ENCODE results near the gene EMC6.
A peak's percentile ranks its signal among the peaks of the same experiment; 100 is the strongest.

The EMC6 gene

DNA sequence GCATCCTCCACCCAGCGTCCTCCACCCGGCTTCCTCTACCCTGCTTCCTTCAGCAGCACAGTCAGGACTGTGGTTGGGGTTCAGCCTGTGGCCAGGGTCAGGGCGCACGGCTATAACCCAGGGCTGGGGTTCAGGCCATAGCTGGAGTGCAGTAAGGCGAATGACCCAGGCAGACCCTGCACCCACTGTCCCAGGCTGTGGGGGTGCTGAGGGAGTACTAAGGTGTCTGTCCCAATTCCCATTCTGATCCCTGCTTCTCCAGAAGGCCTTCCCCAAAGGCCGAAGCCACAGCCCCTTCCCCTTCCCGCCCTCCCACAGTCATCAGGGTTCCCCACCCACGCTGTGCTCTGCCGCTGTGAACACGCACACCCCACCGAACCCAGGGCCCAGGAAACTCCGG, 12.4 kb downstream of the EMC6 start:
- TF ChIP-seq, protein P1, sequence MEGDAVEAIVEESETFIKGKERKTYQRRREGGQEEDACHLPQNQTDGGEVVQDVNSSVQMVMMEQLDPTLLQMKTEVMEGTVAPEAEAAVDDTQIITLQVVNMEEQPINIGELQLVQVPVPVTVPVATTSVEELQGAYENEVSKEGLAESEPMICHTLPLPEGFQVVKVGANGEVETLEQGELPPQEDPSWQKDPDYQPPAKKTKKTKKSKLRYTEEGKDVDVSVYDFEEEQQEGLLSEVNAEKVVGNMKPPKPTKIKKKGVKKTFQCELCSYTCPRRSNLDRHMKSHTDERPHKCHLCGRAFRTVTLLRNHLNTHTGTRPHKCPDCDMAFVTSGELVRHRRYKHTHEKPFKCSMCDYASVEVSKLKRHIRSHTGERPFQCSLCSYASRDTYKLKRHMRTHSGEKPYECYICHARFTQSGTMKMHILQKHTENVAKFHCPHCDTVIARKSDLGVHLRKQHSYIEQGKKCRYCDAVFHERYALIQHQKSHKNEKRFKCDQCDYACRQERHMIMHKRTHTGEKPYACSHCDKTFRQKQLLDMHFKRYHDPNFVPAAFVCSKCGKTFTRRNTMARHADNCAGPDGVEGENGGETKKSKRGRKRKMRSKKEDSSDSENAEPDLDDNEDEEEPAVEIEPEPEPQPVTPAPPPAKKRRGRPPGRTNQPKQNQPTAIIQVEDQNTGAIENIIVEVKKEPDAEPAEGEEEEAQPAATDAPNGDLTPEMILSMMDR (IDR thresholded peaks at IDR 0.05; ENCODE audit: extremely low read depth, insufficient read depth, missing control alignments) = no peak
- in situ Hi-C loops (cut with MboI; ENCODE audit: low pct_unique_long_range_greater_than_20kb, low sequenced_read_pairs, unreplicated experiment) = loop anchor here (10.0 kb wide), 1 partner anchor 54 kb away; no protein-coding TSS in a partner anchor
- DNase-seq (ENCODE audit: low spot score) = no peak

DNA sequence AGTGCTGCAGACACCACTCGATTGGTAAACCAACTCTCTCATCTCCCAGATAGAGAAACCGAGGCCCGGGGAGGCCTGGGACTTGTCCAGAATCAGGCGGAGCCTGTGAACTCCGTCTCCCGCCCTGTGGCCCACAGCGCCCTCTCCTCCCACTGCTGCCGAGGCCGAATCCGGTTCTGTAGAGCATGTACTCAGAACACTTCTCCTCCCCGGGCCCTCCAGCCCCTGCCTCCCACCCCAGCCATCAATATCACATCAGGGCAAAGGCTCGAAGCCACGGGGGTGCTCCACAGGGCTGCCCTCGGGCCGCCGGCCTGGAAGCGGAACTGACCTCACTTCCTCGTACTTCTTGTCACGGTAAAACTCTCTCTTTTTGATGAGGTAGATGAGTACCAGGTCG, 13.0 kb downstream of the EMC6 start:
- TF ChIP-seq, protein P1 (IDR thresholded peaks at IDR 0.05; ENCODE audit: extremely low read depth, insufficient read depth, missing control alignments) = no peak
- DNase-seq (ENCODE audit: low spot score) = no peak
- in situ Hi-C loops (cut with MboI; ENCODE audit: low pct_unique_long_range_greater_than_20kb, low sequenced_read_pairs, unreplicated experiment) = loop anchor here (10.0 kb wide), 1 partner anchor 53 kb away; no protein-coding TSS in a partner anchor

DNA sequence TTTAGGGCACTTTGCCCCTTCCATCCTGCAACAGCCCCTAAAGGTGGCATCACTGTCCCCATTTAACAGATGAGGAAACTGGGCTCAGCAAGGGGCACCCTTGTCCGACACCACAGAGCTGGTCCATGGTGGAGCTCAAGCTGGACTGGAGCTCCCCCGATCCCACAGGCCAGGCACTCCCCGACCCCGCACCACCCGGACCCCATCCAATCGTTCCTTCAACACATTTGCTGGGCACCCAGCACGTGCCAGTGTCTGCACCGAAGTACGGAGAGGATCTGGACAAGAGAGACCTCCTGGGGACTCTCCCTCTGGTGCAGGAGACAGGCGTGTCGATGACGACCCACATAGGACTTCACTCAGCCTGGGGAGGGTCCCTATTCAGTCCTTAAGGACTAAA, 13.4 kb downstream of the EMC6 start:
- in situ Hi-C loops (cut with MboI; ENCODE audit: low pct_unique_long_range_greater_than_20kb, low sequenced_read_pairs, unreplicated experiment) = loop anchor here (10.0 kb wide), 1 partner anchor 53 kb away; no protein-coding TSS in a partner anchor
- DNase-seq (ENCODE audit: low spot score) = no peak
- TF ChIP-seq, protein P1 (IDR thresholded peaks at IDR 0.05; ENCODE audit: extremely low read depth, insufficient read depth, missing control alignments) = no peak

DNA sequence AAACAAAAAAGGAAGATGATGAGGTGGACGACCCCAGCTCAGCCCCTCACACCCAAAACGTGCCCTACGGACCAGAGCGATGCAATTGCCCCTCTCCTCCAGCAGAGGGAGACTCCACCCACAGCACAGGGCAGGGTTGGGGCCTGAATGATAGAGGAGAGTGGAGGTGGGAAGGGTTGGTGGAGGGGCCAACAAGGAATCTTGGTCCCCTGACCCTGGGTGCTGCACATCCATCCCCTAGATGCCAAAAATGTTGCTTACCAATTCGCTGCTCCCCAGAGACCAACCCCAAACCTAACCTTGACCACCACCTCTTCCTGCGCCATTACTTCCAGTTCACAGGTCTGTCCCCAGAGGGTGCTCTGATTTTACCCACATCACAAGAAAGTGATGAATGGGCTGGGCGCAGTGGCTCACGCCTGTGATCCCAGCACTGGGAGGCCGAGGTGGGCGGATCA, 14.5 kb downstream of the EMC6 start:
- in situ Hi-C loops (cut with MboI; ENCODE audit: low pct_unique_long_range_greater_than_20kb, low sequenced_read_pairs, unreplicated experiment) = loop anchor here (10.0 kb wide), 1 partner anchor 52 kb away; no protein-coding TSS in a partner anchor
- peak; percentile 89 for DNase-seq (ENCODE audit: low spot score)
- TF ChIP-seq, protein P1 (IDR thresholded peaks at IDR 0.05; ENCODE audit: extremely low read depth, insufficient read depth, missing control alignments) = peak; percentile 93

DNA sequence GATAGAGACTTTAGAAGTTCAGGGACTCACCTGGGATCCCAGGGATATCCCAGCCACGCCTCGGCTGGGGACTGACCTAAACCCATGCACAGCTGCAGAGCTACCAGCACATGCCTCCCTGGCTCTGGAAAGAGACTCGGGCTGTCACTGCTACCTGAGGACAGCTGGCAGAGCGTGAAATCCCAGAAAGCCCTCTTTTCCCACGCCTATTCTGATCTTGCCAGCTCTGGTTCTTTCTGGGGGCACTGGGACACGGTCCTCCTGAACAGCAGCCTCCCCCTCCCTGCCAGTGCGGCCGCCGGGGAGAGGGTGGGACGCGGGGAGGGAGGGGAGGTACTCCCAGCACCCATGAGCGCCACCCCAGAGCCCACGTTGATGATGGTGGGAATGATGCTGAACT, 16.6 kb downstream of the EMC6 start:
- DNase-seq (ENCODE audit: low spot score) = no peak
- in situ Hi-C loops (cut with MboI; ENCODE audit: low pct_unique_long_range_greater_than_20kb, low sequenced_read_pairs, unreplicated experiment) = loop anchor here (10.0 kb wide), 1 partner anchor 50 kb away; no protein-coding TSS in a partner anchor
- TF ChIP-seq, protein P1 (IDR thresholded peaks at IDR 0.05; ENCODE audit: extremely low read depth, insufficient read depth, missing control alignments) = no peak

DNA sequence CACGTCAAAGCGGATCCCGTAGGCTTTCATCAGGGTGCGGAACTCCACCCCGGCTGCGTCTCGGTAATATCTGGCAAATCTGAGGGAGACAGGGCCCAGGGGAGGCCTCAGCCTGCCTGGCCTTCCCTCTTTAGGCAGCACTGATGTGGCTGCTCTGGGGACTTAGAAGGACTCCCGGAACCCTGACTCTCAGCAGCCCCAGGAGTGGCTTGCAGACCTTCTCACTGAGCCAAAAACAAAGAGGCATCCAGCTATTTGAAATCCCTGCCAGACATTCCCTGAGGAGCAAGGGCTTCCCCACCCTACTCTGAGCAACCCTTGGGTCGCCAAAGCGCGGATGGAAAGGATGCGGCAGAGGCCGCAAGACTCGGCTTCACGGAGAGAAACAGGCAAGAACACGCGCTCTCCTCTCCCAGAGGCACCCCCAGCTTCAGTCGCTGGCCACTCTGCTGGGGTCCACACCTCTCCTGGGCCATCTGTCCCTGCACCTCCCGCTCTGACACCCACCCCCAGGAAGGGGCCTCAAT, 19.5 kb downstream of the EMC6 start:
- no peak for DNase-seq (ENCODE audit: low spot score)
- in situ Hi-C loops (cut with MboI; ENCODE audit: low pct_unique_long_range_greater_than_20kb, low sequenced_read_pairs, unreplicated experiment) = loop anchor here (10.0 kb wide), 1 partner anchor 47 kb away; no protein-coding TSS in a partner anchor
- TF ChIP-seq, protein P1 (IDR thresholded peaks at IDR 0.05; ENCODE audit: extremely low read depth, insufficient read depth, missing control alignments) = no peak
